NB4 (cell line): ENCODE results near the gene ZIM2.

Experiments
- CTCF ChIP-seq: IDR thresholded peaks from one replicate; pipeline ENCODE4 v1.5.1; 2012; ENCODE audit warnings: low read depth, low read length
- MAX ChIP-seq: IDR thresholded peaks from 2 replicates; pipeline ENCODE4 v1.6.1; 2011; ENCODE audit warnings: low read depth, low read length

GRCh38 chr19:56746367-56746766 lies 94.2 kb downstream of the ZIM2 start:
- no peak for TF ChIP-seq CTCF
- TF ChIP-seq MAX, result no peak
